HG03520 (cell line): ENCODE data around the gene RGS17.
A peak's percentile ranks its signal among the peaks of the same experiment; 100 is the strongest.
"Not testable (repeated sequence)": the region's sequence is repeated elsewhere in the genome, so short reads cannot be mapped to it uniquely, and the experiment has no call there.

Source experiments
- ATAC-seq: cut with Tn5 transposase; IDR thresholded peaks from one replicate; pipeline ENCODE4 v1.9.1; 2021; ENCODE audit warnings: mild to moderate bottlenecking, moderate library complexity; ENCODE audit not compliant: unreplicated experiment

The RGS17 gene

DNA sequence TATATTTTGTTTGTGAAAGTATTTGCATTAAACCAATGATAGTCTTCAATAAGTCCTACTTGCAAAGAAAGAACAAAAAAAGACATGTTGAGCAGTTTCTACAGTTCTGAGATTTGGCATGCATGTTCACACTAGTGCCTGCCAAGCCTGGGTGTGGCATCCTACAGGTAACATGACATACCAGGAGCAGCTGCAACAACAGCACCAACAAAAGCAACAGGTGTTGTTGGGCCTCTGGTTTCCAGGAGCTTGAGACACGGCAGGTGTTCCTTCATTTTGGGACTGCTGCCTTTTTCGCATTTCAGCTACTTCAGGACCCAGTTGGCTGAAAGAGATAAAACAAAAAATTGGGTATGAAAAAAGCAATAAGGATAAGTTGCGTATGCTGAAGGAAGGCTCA lies 87.4 kb downstream of the RGS17 start:
- no peak for ATAC-seq

DNA sequence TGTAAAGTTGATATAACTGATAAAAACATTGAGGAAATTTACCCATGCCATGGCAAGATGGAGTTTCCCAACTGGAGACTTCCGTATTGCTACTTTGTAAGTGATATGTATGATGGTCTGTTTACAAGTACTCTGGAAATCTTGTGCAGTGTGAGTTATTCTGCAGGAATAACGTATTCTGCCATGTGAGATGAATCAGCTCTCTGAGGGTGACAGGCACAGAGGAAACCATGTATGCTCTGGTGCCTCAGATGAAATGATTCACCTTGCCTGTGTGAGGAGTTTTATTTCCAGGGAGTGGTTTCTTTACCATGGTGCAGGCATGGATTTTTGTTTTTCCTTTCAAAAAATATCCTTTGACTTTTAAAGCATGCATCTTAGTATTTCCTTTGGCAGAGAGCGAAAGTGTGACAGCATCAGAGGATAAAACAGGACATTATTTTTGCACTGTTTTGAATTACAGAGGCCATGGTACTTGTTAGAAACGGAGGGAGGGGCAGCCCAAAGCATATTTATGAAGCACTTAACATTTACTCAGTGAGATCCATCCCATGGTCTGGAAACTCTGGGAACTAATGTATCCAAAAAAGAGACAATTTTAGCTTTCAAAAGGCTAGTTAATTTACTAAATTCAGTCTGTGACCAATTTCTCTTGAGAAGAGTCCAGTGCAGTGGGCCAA lies 92.6 kb downstream of the RGS17 start:
- no peak for ATAC-seq

DNA sequence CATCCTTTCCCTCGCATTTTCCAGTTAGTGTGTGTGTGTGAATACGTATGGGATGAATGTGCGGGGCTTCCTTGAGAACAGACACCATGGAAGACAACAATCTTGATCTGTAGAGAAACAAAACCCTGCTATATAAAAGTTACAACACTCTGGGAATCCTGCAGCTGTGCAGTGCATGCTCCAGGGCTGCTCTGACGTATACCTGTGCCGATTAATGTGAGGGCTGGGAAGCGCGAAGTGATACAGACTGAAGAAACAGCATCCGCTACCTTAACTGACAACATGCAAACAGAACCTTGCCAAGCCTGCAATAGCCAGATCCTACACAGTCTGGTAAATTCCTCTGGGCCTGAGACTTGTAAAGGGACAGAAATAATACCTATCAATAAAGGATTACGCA lies 96.9 kb downstream of the RGS17 start:
- no peak for ATAC-seq

DNA sequence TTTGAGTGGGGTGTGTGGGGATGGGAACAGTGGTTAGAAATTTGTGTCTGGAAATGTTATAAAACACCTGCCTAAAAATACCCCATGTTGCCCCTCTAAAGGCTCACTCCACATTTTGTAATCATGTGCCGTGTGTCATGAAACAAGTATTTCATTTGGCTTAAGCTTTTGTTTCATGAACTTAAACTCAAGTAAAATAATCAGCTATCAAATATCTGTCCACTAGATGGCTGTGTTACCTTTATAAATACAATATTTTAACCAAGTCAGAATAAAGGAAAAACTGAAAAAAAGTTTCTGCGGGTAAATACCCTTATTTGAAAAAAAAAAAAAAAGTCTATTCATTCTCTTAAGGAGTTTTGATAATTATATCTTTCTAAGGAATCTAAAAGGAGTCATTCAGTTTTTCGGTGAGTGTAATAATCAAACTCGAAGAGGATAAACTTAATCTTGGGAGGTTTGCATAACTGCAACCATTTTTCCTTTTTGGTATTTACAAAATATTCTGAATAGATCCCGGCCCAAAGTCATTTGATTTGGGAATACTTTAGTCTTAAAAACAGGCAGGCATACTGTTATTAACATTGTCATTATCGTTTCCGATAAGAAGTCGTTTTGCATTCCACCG lies 98.7 kb downstream of the RGS17 start:
- ATAC-seq = no peak

DNA sequence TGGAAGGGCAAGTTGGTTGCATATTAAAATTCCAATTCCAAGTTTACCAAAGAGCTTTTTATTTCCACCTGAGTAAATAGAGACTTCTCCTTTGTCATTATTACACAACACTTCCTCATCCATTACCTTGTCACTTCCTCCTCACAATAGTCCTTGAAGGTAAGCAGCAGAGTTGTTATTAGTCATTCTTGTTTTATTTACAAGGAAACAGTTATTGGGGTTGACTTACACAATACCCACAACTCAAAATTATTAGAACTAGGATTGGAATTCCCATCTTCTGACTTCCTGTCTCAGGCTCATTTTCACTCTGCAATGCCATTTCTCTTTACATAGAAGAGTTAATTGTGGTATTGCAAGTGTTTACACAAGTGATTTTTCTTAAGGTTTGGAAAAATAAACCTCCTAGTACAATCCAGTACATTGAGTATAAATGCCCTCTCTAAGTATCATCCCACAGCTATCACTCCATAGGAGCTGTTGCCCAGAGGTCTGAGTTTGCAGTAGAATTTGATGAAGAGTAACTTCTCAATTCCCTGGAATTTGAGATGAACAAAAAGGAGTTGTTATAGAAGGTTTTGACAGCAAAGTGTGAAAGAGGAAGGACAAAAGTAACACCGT lies 99.6 kb downstream of the RGS17 start:
- ATAC-seq = no peak

DNA sequence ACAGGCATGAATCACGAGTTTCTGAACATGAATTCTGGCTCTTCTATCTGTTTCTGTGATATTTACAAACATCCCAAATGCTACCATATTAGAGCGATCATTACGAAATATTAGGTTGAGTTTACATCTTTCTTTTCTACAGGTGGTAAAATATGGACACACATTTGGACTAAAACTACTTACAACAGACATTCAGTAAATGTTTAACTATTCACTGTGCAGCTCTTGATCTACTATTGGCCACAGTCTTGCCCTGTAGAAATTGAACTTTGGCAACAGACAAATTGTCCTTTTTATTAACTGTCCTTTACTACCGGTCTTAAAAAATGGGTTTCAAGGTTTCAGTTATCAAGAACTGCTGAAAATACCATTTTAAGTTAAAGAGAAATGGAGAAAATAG lies 102.1 kb downstream of the RGS17 start:
- ATAC-seq = no peak

DNA sequence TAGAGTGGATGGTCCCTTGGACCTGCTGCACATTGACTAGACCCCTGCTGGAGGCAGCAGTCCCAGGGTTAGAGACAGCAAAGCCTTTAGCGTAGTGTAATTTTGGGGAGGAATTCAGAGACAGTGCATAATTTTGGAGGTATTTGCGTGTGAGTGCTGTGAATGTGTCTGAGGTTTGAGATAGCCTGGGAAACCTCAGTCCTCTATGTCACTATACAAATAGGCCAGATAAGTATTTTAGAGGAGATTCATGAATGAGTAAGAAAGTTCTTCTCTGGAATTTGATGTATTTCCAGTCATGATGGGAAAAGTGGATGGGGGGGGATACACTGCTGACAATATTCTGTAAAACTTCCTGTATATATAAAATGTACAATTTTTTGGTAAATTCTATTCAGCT lies 102.8 kb downstream of the RGS17 start:
- no peak for ATAC-seq

DNA sequence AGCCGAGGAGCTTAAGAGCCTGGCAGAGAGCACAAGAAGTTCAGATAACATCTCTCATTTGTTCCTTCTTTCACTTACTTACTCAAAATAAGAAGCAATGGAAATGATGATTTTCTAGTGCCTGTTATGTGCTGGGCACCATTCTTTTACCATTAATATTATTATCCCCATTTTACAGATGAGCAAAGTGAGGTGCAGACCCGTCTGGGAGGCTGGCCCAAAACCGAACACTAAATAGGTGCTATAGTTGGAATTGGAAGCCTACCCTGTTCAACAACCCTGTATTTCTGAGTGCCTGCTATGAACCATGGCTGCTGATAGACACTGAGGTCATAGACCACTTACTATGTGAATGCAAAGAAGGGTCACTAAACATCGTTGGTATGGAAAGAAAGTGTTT lies 103.6 kb downstream of the RGS17 start:
- no peak for ATAC-seq

DNA sequence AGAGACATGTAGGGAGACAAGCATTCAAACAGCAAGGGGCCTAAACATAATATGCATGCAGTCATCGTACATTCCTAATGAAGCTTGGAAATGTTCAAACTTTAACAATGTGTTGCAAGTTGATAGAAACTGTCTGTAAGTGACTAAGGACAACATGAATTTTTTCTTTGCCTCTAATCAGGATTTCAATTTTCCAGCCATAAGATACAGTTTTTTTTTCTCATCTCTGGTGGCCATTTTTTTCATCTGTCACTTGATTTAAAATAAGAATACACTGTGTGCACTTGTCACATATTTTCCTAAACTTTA lies 106.4 kb downstream of the RGS17 start:
- no peak for ATAC-seq

DNA sequence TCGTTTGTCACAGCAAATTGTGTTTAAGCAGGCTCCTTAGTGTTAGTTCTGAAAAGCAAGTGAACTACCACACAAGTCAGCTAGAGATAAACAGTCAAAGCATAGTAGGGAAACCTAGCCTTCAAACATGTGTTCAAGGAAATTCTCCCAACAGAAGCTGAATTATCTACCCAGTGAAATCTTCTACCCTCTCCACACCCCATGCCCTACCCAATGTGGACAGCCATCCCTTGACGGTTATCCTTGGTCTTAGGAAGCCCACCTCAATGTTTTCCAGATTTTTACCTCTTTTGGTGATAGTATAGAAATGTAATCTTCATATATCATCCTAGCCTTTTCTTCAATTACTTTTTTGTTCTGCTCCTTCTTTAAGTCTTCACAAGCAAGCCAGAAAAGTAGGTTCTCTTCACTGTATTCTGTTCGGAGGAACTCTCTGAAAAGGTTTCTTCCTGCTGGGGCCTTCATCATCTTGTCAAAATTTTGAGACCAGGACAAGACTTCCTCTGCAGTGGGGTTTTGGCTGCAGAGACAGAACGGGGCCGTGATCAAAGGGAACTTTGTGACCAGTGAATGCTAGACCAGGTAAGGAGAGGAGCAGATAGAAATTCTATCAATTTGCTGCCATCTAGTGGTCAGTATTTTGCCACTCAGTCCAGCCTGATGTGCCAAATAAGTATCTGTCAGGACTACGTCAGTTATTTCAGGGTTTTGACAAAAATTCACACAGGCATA lies 106.9 kb downstream of the RGS17 start:
- peak; percentile 99 for ATAC-seq

DNA sequence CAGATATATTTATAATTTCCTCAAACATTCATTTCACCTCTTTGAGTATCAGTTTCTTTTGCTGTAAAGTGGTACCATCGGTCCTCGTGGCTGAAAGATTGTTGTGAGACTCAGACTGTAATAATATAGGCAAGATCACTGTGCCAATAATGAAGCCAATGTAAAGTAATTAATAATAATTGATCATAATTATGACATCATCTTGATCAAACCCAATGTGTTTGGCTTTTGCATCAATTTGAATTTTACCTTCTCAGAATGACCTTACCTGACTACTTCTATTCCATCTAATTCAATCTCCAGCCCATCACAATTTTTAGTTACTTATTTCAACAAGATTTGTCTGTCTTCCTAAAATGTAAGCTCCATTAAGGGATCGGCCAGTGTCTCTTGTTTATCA lies 112.7 kb downstream of the RGS17 start:
- ATAC-seq = no peak

DNA sequence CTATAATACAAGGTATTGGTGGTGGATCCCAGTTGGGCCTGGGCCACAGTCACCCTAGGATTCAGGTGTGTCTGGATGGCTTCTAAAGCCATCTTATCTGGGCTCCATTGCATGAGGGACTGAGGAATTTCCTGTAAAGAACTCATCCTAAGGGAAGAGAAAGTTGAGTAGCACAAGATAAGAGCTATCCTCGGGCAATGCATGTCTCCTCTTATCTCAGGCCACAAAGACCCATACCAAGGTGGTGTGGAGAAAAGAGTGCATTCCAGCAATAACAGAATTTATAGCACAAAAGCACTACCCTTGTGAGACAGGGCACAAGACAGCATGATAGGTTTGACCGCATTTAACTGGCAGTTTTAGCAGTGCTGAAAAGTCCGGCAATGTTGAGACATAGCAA lies 114.2 kb downstream of the RGS17 start:
- ATAC-seq = no peak

DNA sequence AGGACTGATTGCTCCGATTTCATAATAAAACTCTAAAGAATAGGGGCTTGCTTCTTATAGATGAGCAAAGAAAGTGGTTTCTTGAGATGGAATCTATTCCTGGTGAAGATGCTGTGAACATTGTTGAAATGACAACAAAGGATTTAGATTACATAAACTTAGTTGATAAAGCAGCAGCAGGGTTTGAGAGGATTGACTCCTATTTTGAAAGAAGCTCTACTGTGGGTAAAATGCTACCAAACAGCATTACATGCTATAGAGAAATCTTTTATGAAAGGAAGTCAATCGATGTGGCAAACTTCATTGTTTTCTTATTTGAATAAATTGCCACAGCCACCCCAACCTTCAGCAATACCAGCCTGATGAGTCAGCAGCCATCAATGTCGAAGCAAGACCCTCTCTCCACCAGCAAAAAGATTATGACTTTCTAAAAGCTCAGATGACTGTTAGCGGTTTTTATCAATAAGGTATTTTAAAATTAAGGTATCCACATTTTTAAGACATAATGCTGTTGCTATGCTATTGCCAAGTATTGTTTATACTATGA lies 115.9 kb downstream of the RGS17 start:
- no peak for ATAC-seq

DNA sequence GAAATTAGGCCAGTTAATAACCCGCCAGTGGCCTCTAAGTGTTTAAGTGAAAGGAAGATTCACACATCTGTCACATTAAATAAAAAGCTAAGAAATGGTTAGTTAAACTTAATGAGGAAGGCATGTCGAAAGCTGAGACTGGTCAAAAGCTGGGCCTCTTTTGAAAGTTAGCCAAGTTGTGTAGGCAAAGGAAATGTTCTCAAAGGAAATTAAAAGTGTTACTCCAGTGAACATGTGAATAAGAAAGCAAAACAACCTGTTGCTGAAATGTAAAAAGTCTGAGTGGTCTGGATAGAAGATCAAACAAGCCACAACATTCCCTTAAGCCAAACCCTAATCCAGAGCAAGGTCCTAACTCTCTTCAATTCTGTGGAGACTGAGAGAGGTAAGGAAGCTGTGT lies 117.6 kb downstream of the RGS17 start:
- ATAC-seq = no peak

DNA sequence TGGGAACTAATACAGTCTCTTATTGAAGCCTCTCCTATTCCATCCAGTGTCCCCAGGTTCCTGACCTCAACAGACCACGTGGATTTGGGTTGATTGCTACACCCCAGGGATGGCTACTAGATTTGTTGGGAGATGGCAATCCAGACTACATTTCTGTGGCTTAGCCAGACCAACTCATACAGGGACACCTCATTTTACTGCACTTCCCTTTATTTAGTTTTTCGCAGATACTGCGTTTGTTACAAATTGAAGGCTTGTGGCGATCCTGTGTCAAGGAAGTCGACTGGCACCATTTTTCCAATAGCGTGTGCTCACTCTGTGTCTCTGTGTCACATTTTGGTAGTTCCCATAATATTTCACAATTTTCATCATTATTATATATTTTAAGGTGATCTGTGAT lies 118.2 kb downstream of the RGS17 start:
- ATAC-seq = no peak

DNA sequence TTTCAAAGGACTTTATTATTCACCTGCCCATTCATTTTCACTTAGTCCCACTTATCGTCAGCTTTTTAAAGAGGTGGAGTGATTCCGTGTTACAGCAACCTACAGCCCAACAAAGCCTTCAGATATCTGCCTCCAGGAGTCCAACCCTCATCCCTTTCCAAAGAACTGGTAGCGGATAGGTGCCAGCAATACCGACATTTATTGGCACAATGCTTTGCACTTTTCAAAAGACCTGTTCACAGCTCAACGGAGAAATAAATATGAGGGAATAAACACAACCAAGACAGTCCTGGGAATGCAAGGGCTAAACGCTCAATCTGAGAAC lies 127.8 kb downstream of the RGS17 start:
- ATAC-seq = peak; percentile 12

DNA sequence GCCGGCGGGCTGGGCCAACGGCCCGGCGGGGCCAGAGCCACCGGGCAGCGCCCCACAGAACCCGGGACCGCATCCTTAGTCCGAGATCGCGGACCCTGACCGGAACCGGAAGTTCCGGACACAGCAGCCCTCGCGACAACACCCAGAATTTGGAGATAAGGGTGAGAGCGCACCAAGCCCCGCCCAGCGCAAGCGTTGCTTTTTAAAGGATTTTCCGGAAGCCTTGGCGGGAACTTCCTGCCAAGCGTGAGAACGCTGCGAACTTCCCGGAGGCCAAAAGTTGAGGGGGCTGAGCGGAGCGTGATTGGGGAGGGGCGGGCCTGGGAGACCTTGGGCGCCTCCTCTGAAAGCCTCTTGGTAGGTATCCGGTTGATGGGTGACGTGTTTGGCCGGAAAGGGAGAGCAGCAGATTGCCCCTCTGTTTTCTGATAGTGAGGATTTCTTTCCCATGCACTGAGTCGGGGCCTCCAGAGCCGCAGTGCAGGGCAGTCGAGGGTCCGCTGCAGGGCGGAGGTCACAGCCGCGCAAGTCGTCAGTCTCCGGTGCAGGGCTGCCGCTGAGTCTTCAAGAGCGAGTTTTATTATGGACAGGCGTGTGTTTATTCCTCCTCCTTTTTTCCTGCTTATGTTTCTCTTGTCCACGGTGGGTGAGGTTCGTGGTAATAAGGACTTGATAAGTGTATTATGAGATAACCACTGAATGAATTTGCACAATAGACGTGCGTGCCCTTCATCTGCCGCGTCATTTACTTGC lies 128.3 kb downstream of the RGS17 start, which contains the start of gene MTRF1L:
Gene MTRF1L, minus strand, starts transcription at position 97 of the 753 bp plus-strand sequence. Its CDS starts 24 bp downstream, at position 73.
- ATAC-seq = peak; percentile 94

DNA sequence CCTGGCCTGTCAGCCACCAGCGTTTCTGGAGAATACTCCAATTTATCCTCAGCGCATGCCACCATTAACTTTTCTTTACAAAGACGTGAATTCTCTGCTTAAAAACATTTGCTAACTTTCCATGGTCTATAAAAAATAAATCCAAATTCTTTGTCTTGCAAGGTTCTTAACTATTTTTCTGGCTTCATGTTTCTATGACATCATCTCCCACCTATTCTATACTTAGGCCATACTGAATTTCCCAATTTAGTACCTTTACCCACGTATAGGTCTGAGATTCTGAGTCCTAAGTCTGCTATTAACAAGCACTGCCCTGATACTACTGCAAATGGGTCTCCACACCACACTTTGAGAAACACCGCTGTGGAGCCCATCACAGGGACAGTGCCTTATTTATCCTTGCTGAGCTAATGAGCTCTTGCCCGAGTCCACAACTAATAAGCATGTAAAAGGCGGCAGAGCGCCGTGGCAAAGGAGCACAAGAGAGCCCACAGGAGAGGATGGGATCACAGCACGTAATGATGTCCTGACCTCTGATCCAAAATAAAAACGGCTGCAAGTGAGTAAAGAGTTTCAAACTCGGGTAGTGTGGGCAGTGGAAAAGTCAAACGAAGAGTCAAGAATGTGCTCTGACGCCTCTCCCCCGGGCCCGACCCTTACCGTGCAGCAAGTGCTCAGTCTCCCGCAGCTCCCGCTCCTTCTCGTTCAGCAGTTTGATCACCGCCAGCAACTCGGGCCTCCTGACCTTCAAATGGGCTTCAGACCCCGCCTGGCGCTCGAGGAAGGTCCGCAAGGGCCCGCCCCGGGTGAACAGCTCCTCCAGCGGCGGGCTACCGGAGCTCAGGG lies 129.1 kb downstream of the RGS17 start:
- ATAC-seq = peak; percentile 16

DNA sequence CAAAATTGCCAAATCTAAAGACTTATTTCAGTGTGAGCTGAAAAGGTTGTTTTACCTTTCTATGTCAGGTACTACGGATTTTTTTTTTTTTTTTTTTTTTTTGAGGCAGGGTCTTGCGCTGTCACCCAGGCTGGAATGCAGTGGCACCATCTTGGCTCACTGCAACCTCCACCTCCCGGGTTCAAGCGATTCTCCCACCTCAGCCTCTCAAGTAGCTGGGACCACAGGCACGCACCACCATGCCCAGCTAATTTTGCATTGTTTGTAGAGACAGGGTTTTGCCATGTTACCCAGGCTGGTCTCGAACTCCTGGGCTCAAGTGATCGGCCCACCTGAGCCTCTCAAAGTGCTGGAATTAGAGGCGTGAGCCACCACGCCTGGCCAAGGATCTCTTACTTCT lies 130.3 kb downstream of the RGS17 start:
- not testable (repeated sequence) for ATAC-seq

DNA sequence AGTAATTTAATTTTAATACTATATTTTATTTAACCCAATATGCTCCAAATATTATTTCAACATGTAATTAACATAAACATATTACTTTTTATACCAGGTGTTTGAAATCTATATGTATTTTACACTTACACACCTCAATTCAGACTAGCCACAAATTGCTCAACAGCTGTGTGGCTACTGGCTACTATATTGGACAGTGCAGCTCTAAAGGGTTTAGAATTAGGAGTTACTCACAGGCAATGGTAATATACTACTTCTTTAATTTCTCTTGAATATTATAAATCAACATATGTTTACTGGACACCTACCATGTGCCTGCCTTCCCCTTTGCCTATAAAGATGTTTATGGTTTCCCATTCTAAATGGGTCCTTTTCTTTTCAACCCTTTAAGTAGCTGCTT lies 130.8 kb downstream of the RGS17 start:
- no peak for ATAC-seq
